Measurements from ENCODE around the gene IL4R.
"Not testable (repeated sequence)": the region's sequence is repeated elsewhere in the genome, so short reads cannot be mapped to it uniquely, and the experiment has no call there.

DNA sequence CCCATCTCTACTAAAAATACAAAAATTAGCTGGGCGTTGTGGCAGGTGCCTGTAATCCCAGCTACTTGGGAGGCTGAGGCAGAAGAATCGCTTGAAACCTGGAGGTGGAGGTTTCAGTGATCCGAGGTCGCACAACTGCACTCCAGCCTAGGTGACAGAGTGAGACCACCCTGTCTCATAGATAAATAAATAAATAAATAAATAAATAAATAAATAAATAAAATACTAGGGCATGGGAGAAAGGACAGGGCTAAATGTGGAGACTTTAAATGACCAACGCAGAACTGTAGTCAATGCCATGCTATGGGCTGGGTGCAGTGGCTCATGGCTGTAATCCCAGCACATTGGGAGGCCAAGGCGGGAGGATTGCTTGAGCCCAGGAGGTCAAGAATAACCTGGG lies 25.5 kb upstream of the IL4R start:
- not testable (repeated sequence) for TF ChIP-seq POLR2A, CTCF (IDR thresholded peaks at IDR 0.05)
